H1 (cell line): ENCODE results near the gene TEX35. TPM values are rescaled to one million over a fixed set of nuclear protein-coding genes. Genes with fewer than 3 reads are reported as not detected.

Experiments
- CBX8 ChIP-seq: fragments of 300-800, 300-1000 bp; sonication (generic); IDR thresholded peaks from 2 replicates; pipeline ENCODE4 v1.7.1; 2016; ENCODE audit warnings: low read depth, low read length, borderline replicate concordance
- TEAD4 ChIP-seq: IDR thresholded peaks from 2 replicates; pipeline ENCODE4 v1.6.1; 2012; ENCODE audit warnings: low read depth, low read length, inconsistent platforms, mixed read lengths
- polyA plus RNA-seq, 7 experiments: library from polyadenylated mRNA; depleted of rRNA in 3 of 7; stranded (reverse) in 5 of 7; unstranded in 2 of 7; fragments of >200 nt in 5 of 7; fragments of 200-250 nt in 2 of 7; gene quantifications; 1 replicate in 5 of 7; 2 replicates in 1 of 7; 4 replicates in 1 of 7; pipeline versions ENCODE4 v1.2.1 to v1.2.3, GENCODE V29; 2011 to 2013; ENCODE audit warnings: missing spikeins in 2 of 7, mixed read lengths in 2 of 7
- total RNA-seq: library from RNA; stranded (reverse); fragmentation: NEBNext Ultra II Directional; extraction: Animal tissue kit (Norgen Biotek cat#: 25700); gene quantifications from 2 replicates; pipeline ENCODE4 v1.2.1, GENCODE V29; 2021
- TF ChIP-seq, protein P1 (sequence below): fragments of 300-600 bp; sonication (generic); IDR thresholded peaks from 2 replicates; pipeline ENCODE4 v1.7.1; 2012; ENCODE audit warnings: low read length, moderate library complexity, mild to moderate bottlenecking, inconsistent platforms; ENCODE audit not compliant: insufficient replicate concordance

The TEX35 gene
- total and polyA plus RNA-seq, 2 of the 8 experiments (the other 6 are each of a cell fraction or from before 2014, with no cell fraction given), result 0.03 TPM; not detected in 1

DNA sequence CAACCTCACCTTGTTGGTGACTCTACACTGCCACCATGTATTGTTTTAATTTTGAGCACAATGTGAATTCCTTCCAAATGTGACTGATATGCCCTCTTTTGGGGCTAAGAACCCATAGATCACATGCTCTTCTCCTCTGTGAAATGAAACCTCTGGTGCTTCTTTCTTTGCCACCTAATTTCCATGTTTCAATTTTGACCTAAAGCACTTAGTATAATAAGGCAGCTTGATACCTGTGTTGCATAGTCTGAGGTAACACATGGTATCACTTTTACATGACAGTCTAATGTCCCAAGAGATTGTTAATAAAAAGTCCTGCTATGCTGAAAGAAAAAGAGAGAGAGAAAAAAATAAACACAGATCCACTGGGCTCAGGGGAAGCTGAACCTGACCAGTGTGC, 40.4 kb upstream of the TEX35 start (continued):
- TF ChIP-seq, protein P1, sequence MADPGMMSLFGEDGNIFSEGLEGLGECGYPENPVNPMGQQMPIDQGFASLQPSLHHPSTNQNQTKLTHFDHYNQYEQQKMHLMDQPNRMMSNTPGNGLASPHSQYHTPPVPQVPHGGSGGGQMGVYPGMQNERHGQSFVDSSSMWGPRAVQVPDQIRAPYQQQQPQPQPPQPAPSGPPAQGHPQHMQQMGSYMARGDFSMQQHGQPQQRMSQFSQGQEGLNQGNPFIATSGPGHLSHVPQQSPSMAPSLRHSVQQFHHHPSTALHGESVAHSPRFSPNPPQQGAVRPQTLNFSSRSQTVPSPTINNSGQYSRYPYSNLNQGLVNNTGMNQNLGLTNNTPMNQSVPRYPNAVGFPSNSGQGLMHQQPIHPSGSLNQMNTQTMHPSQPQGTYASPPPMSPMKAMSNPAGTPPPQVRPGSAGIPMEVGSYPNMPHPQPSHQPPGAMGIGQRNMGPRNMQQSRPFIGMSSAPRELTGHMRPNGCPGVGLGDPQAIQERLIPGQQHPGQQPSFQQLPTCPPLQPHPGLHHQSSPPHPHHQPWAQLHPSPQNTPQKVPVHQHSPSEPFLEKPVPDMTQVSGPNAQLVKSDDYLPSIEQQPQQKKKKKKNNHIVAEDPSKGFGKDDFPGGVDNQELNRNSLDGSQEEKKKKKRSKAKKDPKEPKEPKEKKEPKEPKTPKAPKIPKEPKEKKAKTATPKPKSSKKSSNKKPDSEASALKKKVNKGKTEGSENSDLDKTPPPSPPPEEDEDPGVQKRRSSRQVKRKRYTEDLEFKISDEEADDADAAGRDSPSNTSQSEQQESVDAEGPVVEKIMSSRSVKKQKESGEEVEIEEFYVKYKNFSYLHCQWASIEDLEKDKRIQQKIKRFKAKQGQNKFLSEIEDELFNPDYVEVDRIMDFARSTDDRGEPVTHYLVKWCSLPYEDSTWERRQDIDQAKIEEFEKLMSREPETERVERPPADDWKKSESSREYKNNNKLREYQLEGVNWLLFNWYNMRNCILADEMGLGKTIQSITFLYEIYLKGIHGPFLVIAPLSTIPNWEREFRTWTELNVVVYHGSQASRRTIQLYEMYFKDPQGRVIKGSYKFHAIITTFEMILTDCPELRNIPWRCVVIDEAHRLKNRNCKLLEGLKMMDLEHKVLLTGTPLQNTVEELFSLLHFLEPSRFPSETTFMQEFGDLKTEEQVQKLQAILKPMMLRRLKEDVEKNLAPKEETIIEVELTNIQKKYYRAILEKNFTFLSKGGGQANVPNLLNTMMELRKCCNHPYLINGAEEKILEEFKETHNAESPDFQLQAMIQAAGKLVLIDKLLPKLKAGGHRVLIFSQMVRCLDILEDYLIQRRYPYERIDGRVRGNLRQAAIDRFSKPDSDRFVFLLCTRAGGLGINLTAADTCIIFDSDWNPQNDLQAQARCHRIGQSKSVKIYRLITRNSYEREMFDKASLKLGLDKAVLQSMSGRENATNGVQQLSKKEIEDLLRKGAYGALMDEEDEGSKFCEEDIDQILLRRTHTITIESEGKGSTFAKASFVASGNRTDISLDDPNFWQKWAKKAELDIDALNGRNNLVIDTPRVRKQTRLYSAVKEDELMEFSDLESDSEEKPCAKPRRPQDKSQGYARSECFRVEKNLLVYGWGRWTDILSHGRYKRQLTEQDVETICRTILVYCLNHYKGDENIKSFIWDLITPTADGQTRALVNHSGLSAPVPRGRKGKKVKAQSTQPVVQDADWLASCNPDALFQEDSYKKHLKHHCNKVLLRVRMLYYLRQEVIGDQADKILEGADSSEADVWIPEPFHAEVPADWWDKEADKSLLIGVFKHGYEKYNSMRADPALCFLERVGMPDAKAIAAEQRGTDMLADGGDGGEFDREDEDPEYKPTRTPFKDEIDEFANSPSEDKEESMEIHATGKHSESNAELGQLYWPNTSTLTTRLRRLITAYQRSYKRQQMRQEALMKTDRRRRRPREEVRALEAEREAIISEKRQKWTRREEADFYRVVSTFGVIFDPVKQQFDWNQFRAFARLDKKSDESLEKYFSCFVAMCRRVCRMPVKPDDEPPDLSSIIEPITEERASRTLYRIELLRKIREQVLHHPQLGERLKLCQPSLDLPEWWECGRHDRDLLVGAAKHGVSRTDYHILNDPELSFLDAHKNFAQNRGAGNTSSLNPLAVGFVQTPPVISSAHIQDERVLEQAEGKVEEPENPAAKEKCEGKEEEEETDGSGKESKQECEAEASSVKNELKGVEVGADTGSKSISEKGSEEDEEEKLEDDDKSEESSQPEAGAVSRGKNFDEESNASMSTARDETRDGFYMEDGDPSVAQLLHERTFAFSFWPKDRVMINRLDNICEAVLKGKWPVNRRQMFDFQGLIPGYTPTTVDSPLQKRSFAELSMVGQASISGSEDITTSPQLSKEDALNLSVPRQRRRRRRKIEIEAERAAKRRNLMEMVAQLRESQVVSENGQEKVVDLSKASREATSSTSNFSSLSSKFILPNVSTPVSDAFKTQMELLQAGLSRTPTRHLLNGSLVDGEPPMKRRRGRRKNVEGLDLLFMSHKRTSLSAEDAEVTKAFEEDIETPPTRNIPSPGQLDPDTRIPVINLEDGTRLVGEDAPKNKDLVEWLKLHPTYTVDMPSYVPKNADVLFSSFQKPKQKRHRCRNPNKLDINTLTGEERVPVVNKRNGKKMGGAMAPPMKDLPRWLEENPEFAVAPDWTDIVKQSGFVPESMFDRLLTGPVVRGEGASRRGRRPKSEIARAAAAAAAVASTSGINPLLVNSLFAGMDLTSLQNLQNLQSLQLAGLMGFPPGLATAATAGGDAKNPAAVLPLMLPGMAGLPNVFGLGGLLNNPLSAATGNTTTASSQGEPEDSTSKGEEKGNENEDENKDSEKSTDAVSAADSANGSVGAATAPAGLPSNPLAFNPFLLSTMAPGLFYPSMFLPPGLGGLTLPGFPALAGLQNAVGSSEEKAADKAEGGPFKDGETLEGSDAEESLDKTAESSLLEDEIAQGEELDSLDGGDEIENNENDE, result no peak
- TF ChIP-seq TEAD4, result no peak
- no peak for TF ChIP-seq CBX8
